ENCODE results near the gene LRIF1.

DNA sequence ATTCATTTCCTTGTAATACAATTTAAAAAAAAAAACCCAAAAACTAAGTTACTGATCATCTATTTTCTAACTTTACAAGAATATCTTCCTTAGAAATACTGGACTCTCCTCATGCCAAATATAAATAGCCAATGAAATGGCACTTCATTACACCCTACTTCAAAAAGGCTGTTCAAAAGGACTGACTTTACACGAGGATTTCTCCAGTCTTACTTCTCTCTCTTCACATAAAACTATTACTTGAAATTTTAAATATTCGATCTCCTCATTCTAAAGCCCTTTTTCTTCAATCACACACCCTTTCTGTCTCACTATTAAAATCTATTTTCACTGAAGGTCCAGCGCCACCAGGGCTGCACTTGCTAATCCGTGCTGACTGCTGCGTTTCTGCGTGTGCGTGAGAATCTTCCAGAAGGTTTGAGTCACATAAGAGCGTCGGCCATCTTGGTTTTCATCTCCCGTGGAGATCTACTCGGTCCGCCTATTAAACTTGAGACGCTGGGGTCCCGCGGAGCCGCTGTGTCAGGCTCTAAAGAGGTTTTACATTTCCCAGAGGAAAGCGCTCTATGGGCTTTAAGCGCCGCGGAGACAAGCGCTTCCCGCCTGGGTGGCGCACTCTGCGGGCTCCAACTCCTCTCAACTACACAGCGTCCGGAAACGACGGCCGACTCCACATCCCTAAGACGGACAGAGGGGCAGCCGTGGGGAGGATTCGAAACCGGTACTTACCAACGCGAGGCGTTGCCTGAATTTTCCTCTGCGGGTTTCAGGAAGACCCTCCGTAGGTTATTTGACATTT, 631 bp downstream of the LRIF1 start:
- no peak for TF ChIP-seq POLR2A (IDR thresholded peaks at IDR 0.05; ENCODE audit: low read depth, low read length)
- TF ChIP-seq CTCF (conservative IDR thresholded peaks at IDR 0.05; ENCODE audit: low read depth, low read length): no peak
- no peak for TF ChIP-seq RAD21 (IDR thresholded peaks at IDR 0.05; ENCODE audit: low read length)
- no peak for TF ChIP-seq RCOR1 (IDR thresholded peaks at IDR 0.05; ENCODE audit: insufficient replicate concordance, low read length)
- TF ChIP-seq SMC3 (IDR thresholded peaks at IDR 0.05; ENCODE audit: low read depth, low read length): no peak
- TF ChIP-seq USF2 (IDR thresholded peaks at IDR 0.05; ENCODE audit: low read depth, low read length): no peak
- no peak for TF ChIP-seq NFE2L2 (IDR thresholded peaks at IDR 0.05; ENCODE audit: low read depth, low read length)
